IPS DF 4.7 (cell line): ENCODE data around the gene GFM2.
"Not testable (repeated sequence)": the region's sequence is repeated elsewhere in the genome, so short reads cannot be mapped to it uniquely, and the experiment has no call there.

Experiments
- DNase-seq: peaks from one replicate; pipeline ENCODE4 v3.0.0-alpha.2; 2013; ENCODE audit warnings: low spot score; ENCODE audit errors: extremely low read depth

Gene GFM2

GRCh38 chr5:74722271-74722670 lies 44.6 kb downstream of the GFM2 start:
- no peak for DNase-seq

DNA sequence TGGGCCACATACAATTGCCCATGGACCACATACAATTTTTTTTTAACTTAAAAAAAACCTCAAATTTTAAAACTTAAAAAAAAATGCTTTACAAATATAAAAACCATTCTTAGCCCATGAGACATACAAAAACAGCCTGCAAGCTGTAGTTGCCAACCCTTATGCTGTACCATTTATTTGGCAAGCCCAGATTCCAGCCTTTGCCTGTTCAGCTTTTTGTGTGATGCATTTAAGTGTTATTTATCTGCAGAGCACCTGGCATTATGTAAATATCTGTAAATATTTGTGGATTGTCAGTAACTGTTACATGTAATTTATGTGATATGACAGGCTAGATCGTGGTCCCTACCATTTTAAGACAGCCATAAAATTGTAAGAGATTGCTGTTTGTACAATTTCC lies 49.3 kb downstream of the GFM2 start:
- DNase-seq: no peak

DNA sequence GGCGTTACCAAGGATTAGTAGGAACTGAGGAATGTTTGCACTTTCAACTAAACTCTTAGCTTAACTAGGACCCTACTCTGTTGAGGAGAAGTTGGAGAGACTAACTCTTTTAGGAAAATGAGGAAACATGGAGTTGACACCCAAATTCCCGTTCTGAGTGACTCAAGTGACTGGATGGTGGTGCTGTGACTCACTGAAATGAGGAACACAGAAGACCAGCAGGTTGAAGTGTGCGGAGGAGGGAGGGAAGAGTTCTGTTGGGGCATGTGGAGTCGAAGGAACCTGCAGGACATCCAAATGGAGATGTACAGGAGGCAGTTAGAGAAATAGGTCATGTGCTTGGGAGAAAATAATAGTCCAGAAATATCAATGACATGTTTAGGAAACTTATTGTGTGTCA lies 73.7 kb downstream of the GFM2 start:
- no peak for DNase-seq

DNA sequence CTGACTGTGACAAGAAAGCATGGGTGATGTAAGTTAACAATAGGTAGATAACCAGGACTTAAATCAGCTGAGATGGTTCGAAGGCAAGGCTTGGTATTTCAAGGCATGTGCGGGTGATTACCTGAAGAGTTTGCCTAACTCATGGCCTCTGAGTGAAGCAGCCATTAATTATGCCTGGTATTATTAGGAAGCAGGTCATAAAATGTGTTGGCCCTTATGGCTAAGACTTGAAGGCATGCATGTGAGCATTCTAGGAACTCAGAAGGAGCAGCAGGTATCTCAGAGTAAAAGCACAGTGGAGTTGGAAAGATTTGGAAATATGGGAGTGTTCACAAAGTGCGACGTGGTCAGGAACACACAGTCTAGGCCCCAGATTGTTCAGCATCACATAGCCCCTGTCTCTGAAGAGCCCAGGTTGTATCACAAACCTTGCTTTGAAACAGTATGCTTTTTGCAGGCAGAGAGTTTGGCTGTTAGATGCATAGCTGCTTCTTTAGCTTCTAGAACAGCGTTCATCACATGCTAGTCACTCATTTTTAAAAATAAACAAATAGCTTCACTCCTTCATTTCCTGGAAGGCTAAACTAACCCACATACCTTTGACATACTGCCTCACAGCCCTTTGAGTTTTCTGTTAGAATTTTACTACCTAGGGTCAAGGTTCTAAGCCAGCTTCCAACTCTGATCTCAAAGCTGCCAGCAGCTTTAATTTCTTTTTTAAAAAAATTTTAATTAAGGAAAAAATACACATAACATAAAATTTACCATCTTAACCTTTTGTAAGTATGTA lies 79.8 kb downstream of the GFM2 start:
- no peak for DNase-seq

DNA sequence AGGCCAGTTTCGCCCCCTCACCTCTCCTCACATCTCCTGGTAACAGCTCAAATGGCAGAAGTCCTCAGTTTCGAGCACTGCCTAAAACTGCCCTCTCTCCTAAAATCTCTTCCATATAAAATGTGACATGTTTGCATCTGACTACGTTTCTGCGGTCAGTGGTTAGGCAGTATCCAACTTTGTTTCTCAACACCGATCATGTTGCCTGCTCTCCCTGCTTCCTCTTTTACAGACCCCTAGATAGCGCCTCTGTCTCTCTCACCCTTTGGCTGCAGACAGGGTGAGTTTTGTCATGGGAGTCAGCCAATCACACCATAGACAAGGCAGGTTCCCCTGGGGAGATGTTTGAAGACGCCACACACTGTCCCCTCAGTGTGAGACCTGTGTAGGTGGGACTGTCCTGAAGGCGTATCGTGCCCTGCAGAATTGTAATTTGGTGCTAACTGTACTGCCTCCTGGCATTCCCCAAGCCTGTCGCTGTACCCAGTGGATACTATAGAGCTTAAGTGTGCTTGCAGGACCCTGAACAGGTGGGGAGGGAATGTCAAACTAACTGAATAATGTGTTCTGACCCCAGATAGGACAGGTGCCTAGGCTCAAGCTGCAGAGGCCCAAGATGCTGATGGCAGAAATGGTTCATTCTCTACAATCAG lies 80.8 kb downstream of the GFM2 start:
- DNase-seq: no peak

DNA sequence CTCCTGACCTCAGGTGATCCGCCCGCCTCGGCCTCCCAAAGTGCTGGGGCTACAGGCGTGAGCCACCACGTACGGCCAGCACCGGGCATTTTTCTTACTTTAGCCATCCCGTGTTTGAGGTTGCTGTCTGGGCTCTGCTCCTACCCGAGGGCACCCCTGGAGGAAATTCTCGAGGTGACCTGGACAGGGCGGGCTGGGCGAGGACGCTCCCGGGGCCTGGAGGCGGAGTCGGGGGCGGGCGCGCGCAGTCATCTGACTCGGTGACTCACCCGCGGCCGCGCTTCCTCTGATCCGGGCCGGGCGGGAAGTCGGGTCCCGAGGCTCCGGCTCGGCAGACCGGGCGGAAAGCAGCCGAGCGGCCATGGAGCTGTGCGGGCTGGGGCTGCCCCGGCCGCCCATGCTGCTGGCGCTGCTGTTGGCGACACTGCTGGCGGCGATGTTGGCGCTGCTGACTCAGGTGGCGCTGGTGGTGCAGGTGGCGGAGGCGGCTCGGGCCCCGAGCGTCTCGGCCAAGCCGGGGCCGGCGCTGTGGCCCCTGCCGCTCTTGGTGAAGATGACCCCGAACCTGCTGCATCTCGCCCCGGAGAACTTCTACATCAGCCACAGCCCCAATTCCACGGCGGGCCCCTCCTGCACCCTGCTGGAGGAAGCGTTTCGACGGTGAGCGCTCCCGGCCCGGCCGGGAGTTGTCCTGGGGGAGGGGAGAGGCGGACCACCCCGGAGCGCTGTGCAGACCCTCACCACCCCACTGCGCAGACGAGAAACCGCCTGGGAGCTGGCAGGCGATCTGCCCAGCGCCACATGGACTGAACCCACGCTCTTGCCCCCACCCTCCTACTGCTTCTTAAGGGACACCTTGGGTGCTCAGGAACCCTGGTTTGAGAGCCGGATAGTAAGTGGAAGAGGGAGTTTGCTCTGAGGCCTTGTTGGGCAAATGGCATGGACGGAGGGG lies 81.7 kb downstream of the GFM2 start, which contains the start of gene HEXB:
TSS of gene HEXB (plus strand) at position 334 of the 952 bp plus-strand sequence. CDS start at position 362, 28 bp downstream.
- peak; percentile 28 for DNase-seq

DNA sequence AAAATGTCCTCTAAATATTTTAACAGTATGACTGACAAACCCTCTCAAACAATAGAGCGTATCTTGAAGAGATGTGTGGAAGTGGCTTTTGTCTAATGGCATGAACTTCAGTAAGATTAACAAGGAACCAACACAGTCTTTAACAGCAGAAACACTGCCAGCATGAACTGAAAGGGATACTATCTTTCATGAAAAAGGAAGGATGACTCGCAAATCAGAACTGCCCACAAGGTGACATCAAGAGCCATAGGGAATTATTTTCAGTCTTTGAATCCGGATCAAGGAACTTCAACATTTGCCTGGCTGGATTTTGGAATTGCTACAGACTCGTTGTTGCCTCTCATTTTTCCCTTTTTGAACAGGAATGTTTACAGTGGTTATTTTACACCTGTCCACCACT lies 87.0 kb downstream of the GFM2 start:
- DNase-seq: no peak

DNA sequence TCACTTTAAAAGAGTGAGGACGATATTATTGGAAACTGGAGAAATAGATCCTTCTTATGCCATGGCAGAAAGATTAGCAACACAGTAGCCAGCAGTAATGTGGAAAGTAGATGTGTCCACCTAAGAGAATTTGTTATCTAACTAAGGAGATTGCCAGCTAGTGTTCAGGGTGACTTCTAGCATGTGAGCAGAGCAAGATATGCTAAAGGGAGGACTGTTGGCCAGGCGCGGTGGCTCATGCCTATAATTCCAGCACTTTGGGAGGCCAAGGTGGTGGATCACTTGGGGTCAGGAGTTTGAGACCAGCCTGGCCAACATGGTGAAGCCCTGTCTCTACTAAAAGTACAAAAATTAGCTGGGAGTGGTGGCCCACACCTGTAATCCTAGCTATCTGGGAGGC lies 87.6 kb downstream of the GFM2 start:
- DNase-seq: not testable (repeated sequence)

GRCh38 chr5:74678123-74678522 lies 88.8 kb downstream of the GFM2 start:
- not testable (repeated sequence) for DNase-seq

DNA sequence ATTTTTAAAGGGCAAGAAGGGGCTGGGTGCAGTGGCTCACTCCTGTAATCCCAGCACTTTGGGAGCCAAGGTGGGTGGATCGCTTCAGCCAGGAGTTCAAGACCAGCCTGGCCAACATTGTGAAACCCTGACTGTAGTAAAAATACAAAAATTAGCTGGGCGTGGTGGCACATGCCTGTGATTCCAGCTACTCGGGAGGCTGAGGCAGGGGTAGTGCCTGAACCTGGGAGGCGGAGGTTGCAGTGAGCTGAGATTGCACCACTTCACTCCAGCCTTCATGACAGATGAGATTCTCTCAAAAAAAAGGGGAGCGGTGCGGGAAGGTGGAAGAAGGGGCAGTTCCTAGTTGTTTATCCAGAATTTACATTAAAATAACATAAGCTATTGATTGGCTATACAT lies 90.5 kb downstream of the GFM2 start:
- not testable (repeated sequence) for DNase-seq

DNA sequence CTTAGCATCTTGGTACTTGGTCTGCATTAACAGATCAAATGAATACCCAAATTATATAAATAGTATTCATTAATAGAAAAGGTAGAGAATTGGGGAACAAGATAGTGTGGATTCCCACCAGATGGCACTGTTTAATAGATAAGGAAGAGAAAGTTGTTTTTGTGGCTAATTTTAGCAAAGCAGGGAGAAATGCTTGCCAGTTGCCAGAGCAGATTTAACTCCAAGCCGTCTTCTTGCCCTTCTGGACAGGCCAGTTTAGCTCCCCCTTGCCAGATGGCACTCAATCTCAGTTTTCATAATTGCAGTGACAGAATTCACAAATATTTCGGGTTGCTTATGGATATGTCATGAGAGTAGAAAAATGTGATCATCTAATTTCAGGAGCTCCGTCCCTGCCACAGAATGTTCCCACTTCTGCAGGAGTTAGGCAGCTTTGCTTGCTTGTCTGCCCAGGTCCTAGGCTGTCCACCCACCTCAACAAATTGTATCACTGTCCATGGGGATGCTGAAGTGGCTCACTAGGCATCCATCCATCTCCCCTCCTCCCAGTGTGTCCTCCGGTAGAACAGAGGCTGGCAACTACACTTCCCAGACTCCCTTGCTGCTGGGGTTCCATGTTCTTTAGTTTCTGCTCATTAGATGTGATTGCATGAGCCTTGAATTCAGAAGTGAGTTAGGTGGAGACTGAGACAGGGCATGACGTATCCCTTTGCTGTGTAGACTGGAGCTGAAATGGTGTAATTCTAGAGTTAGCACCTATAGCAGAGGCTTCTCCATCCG lies 93.7 kb downstream of the GFM2 start:
- no peak for DNase-seq

DNA sequence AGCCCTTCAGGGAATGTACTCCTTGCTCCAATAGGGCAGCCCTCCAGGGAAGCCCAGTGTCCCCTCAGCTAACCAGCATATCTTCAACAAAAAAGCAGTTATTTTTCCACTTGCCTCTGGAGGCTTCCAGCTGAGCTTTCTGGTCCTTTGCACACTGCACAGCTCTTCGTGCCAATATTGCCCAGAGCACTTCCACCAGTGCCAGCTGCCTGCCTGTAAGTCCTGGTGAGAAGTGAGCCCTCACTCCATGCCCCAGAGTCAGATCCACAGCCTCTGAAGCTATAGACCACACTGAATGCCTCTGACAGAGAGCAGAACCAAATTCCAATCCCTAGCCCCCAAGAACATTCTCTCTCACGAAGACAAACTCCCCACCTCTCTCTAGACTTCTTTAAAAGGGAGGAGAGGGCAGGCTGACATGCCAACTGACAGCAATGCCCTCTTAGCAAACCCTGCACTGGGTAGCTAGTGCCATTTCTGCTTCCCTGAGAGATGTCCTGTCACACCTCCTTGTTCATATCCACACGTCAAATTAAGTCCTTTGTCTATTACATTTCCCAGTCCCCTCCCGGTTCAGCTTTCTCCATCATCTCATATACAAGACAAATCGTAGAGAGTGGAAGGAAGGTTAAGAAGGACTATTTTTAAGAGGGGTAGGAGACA lies 94.6 kb downstream of the GFM2 start:
- no peak for DNase-seq
